Natural killer cell treated with Interleukin-12 subunit alpha and Interleukin-12 subunit beta and Interleukin-15 and Interleukin-18, amount 100 ng/mL, for 72 hours (primary cell): ENCODE measurements around the gene FCRL5. TPM values are rescaled to one million over a fixed set of nuclear protein-coding genes. Genes with fewer than 3 reads are reported as not detected.
"Not testable (repeated sequence)": the region's sequence is repeated elsewhere in the genome, so short reads cannot be mapped to it uniquely, and the experiment has no call there.

Source experiments
- ATAC-seq, 2 donors: fragments of 150-1000 bp; cut with Tn5 transposase in 1 of 2; sonication (Bioruptor Pico), chemical (Tn5 transposase) in 1 of 2; 2 replicates each; pipeline ENCODE4 v1.10.0; 2021
- DNase-seq: peaks from one replicate; pipeline ENCODE4 v3.0.0; 2022; ENCODE audit warnings: low spot score
- H3K27ac Mint-ChIP-seq, 2 donors: 1 replicate in 1 of 2; 2 replicates in 1 of 2; pipeline ENCODE4 v1.8.0; 2022; ENCODE audit warnings: mixed read lengths in 2 of 2, mild to moderate bottlenecking in 1 of 2, moderate library complexity in 1 of 2
- H3K27me3 Mint-ChIP-seq, 2 donors: 1 replicate in 1 of 2; 2 replicates in 1 of 2; pipeline ENCODE4 v1.8.0; 2022; ENCODE audit warnings: mixed read lengths in 2 of 2
- H3K36me3 Mint-ChIP-seq: one replicate; pipeline ENCODE4 v1.8.0; 2022; ENCODE audit warnings: mixed read lengths
- H3K4me1 Mint-ChIP-seq, 2 donors: 1 replicate in 1 of 2; 2 replicates in 1 of 2; pipeline ENCODE4 v1.8.0; 2022; ENCODE audit warnings: low read depth in 2 of 2, mixed read lengths in 2 of 2, mild to moderate bottlenecking in 1 of 2
- H3K4me3 Mint-ChIP-seq: one replicate; pipeline ENCODE4 v1.8.0; 2022; ENCODE audit warnings: mixed read lengths
- H3K9me3 Mint-ChIP-seq: 2 replicates; pipeline ENCODE4 v1.8.0; 2022; ENCODE audit warnings: mixed read lengths
- total RNA-seq, 2 donors: library from RNA; stranded (reverse); gene quantifications; one replicate each; pipeline ENCODE4 v1.2.3, GENCODE V29; 2022

The FCRL5 gene
- total RNA-seq, 2 donors from 2014 or later: 0.39 TPM; not detected in 1

GRCh38 chr1:157490467-157491165 is 61.7 kb downstream of the FCRL5 start:
- peak; percentile 39 to 49 for ATAC-seq
- H3K4me1 Mint-ChIP-seq: peaks cover 18 to 27% of the 10 kb centered on the region in 2 donors

DNA sequence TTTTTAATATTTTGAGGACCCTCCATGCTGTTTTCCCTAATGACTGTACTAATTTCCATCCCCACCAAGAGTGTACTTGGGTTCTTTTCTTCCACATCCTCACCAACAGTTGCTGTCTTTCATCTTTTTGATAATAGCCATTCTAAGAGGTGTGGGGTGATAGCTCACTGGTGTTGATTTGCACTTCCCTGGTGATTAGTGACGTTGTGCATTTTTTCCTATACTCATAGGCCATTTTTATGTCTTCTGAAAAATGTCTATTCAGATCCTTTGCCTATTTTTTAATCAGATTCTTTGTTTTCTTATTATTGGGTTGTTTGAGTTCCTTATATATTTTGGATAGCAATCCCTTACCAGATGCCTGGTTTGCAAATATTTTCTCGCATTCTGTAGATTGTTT is 64.2 kb downstream of the FCRL5 start:
- DNase-seq: no peak
- Mint-ChIP-seq H3K4me3 (no peak overlapping the region), H3K27me3 (peaks cover 10 to 18% of the 10 kb centered on the region in 2 donors), H3K27ac (no peak overlapping the region), H3K36me3 (no peaks in the 10 kb centered on the region), H3K9me3 (no peaks in the 10 kb centered on the region), H3K4me1 (peaks cover 18 to 27% of the 10 kb centered on the region in 2 donors)
- no peak for ATAC-seq

More at GRCh38 chr1:157490467-157491165, 61.7 kb downstream of the FCRL5 start:
- DNase-seq: peak; percentile 71
- Mint-ChIP-seq H3K27ac (no peak overlapping the region), H3K27me3 (peaks cover 19 to 30% of the 10 kb centered on the region in 2 donors), H3K36me3 (no peaks in the 10 kb centered on the region), H3K9me3 (no peaks in the 10 kb centered on the region), H3K4me3 (no peak overlapping the region)

- peaks cover 12 to 19% of the 10 kb centered on the region in 2 donors for H3K27me3 Mint-ChIP-seq
- no peaks in the 10 kb centered on the region for H3K9me3 Mint-ChIP-seq
- DNase-seq: no peak
Measured at GRCh38 chr1:157487504-157487903, 64.8 kb downstream of the FCRL5 start.

DNA sequence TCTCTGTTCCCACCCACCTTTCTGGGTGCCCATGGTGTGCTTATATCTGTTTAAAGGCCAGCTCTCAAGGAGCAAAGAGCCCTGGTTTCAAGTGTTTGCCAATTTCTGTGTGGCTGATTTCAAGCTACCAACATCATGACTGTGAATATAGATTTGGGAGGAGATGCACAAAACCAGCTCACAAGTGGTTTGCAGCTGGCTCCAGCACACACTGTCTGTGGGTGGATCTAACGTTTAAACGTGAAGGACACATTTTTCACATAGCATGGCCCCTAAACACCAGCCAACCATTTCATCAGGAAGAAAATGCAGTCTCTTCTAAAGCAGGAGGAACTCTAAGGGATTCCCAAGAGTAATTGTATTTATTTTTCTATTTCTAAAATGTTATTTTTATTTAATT is 65.2 kb downstream of the FCRL5 start:
- Mint-ChIP-seq H3K36me3 (no peaks in the 10 kb centered on the region), H3K27me3 (peaks cover 11 to 15% of the 10 kb centered on the region in 2 donors), H3K27ac (no peak overlapping the region), H3K4me1 (peaks cover 18 to 27% of the 10 kb centered on the region in 2 donors), H3K9me3 (no peaks in the 10 kb centered on the region), H3K4me3 (no peak overlapping the region)
- no peak for ATAC-seq
- no peak for DNase-seq

More at GRCh38 chr1:157487504-157487903, 64.8 kb downstream of the FCRL5 start:
- Mint-ChIP-seq H3K4me3 (no peak overlapping the region), H3K4me1 (peaks cover 18 to 27% of the 10 kb centered on the region in 2 donors), H3K27ac (no peak overlapping the region), H3K36me3 (no peaks in the 10 kb centered on the region)
- no peak for ATAC-seq

DNA sequence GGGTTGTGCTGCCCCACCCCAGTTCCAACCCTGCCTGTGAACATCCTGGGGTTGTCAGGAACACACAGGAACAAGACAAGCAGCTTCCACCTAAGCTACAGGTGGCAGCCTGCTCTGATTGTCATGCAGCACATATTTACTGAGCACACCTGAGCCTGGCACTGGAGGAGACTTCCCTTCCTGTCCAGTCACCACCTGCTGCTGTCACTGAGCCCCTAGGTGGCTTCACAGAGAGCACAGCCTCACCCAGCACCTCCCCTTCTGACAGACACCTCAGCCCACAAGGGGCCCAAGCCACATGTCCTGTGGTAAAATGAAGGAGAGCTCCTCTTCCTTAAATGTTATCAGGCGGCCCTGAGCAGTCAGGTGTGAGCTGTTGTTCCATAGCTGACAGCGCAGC is 65.9 kb downstream of the FCRL5 start:
- not testable (repeated sequence) for H3K27me3 Mint-ChIP-seq, H3K36me3 Mint-ChIP-seq, H3K9me3 Mint-ChIP-seq, H3K4me3 Mint-ChIP-seq, DNase-seq
- Mint-ChIP-seq H3K4me1 (peaks cover 18 to 27% of the 10 kb centered on the region in 2 donors), H3K27ac (peak overlapping the region in 1 of 2 donors; percentile 28)
- ATAC-seq: peak in 1 of 2 donors; percentile 22

GRCh38 chr1:157485793-157486192 is 66.5 kb downstream of the FCRL5 start:
- Mint-ChIP-seq H3K27me3 (peaks cover 6 to 8% of the 10 kb centered on the region in 2 donors), H3K27ac (peak overlapping the region in 1 of 2 donors; percentile 28)
- ATAC-seq: peak; percentile 11 to 37

GRCh38 chr1:157484573-157484972 is 67.7 kb downstream of the FCRL5 start:
- Mint-ChIP-seq H3K27me3 (peaks cover 4 to 8% of the 10 kb centered on the region in 2 donors), H3K9me3 (no peaks in the 10 kb centered on the region), H3K4me1 (peaks cover 18 to 24% of the 10 kb centered on the region in 2 donors), H3K27ac (no peak overlapping the region), H3K36me3 (no peaks in the 10 kb centered on the region), H3K4me3 (no peak overlapping the region)
- DNase-seq (no peak), ATAC-seq (no peak)

More at GRCh38 chr1:157485793-157486192, 66.5 kb downstream of the FCRL5 start:
- Mint-ChIP-seq H3K36me3 (no peaks in the 10 kb centered on the region), H3K4me3 (no peak overlapping the region), H3K9me3 (no peaks in the 10 kb centered on the region), H3K4me1 (peaks cover 18 to 27% of the 10 kb centered on the region in 2 donors)
- DNase-seq: no peak

- no peak for DNase-seq
- Mint-ChIP-seq H3K27me3 (peaks cover 4 to 8% of the 10 kb centered on the region in 2 donors), H3K9me3 (no peaks in the 10 kb centered on the region), H3K27ac (no peak overlapping the region), H3K4me3 (no peak overlapping the region), H3K4me1 (peaks cover 18 to 21% of the 10 kb centered on the region in 2 donors), H3K36me3 (no peaks in the 10 kb centered on the region)
- ATAC-seq: no peak
Measured at GRCh38 chr1:157483635-157484034, 68.7 kb downstream of the FCRL5 start.

DNA sequence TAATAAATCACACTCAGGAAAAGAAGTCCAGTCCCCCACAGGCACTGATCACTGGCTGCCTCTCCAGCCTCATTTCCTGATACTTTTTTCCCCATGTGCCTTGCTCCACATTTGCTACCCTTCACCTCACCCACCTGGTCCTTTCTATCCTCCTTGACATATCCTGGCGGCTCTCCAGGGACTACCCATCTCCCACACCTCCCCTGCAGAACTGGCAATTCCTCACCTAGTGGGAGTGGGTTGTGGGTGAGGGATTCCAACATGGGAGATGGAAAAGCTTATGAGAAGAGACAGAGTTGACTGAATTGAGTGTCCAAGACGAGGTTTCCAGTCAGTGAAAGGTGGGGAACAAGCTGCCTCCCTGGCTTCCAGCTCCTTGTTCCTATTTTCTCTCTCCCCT is 69.6 kb downstream of the FCRL5 start:
- Mint-ChIP-seq H3K9me3 (peaks cover 4% of the 10 kb centered on the region), H3K4me1 (peaks cover 15 to 16% of the 10 kb centered on the region in 2 donors), H3K4me3 (no peak overlapping the region), H3K27me3 (peaks cover 4 to 8% of the 10 kb centered on the region in 2 donors), H3K27ac (no peak overlapping the region), H3K36me3 (peaks cover 6% of the 10 kb centered on the region)
- no peak for DNase-seq
- ATAC-seq: no peak

GRCh38 chr1:157482174-157482573 is 70.1 kb downstream of the FCRL5 start:
- Mint-ChIP-seq H3K27me3 (peaks cover 4 to 8% of the 10 kb centered on the region in 2 donors), H3K9me3 (peaks cover 4% of the 10 kb centered on the region), H3K36me3 (peaks cover 6% of the 10 kb centered on the region), H3K4me3 (no peak overlapping the region), H3K4me1 (peaks cover 13 to 16% of the 10 kb centered on the region in 2 donors), H3K27ac (no peak overlapping the region)
- DNase-seq: no peak
- no peak for ATAC-seq

DNA sequence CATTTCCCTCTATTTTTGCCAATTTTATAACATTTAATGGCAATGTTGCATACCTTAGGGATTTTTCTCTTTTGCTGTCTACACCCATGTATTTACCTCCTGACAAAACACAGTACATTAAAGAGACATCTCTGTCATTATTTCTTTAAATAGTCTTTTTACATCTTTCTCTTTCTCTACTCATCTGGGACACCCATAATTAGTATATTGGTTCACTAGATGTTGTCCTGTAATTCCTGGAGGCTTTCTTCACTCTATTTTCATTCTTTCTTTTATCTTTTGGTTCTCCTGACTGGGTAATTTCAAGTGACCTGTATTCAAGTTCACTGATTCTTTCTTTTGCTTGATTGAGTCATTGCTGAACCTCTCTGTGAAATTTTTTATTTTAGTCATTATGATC is 74.3 kb downstream of the FCRL5 start:
- Mint-ChIP-seq H3K4me1 (peaks cover 4 to 5% of the 10 kb centered on the region in 2 donors), H3K36me3 (peaks cover 14% of the 10 kb centered on the region), H3K9me3 (peaks cover 4% of the 10 kb centered on the region), H3K4me3 (no peak overlapping the region), H3K27me3 (peaks cover 3 to 10% of the 10 kb centered on the region in 2 donors), H3K27ac (no peak overlapping the region)
- DNase-seq (no peak), ATAC-seq (no peak)

DNA sequence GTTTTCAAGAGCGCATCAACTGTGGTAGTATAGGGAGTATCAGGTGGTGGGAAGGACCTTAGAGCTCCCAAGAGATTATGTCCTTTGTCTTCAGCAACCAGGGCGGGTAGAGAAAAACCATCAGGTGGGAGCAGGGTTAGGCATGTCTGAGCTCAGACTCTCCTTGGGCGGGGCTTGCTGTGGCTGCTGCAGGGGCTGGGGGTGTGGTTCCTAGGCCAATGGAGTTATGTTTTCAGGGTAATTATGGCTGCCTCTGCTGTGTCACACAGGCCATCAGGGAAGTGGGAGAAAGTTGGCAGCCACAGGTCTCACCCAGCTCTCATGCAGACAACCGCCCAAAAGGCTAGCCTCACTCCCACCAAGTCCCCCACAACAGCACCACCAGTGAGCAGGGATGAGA is 74.9 kb downstream of the FCRL5 start:
- H3K27me3 Mint-ChIP-seq: peaks cover 0 to 7% of the 10 kb centered on the region in 2 donors
- H3K4me1 Mint-ChIP-seq: peaks cover 4 to 5% of the 10 kb centered on the region in 2 donors
- DNase-seq (no peak), ATAC-seq (no peak)
- no peak overlapping the region for H3K4me3 Mint-ChIP-seq
- H3K27ac Mint-ChIP-seq: no peak overlapping the region
- H3K9me3 Mint-ChIP-seq: peaks cover 4% of the 10 kb centered on the region
- peaks cover 14% of the 10 kb centered on the region for H3K36me3 Mint-ChIP-seq

DNA sequence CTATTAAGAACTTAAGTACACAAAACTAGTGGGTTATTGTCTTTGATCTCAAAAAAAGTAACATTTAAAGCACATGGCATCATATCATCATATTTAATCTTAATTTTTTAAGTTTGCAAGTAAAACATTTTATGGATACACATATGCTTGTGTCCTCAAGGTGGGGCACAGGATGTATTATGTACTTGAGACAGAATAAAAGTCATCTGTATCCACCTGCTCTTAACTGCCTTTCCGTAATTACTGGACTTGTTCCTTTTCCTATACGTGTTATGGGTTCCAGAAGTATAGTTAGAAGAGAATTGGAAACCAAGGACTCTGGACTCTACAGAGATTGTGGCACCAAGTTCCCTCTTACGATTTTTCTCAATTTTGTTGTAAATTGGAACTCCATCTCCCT is 79.4 kb downstream of the FCRL5 start:
- ATAC-seq (no peak), DNase-seq (no peak)
- peaks cover 2 to 7% of the 10 kb centered on the region in 2 donors for H3K27me3 Mint-ChIP-seq
- no peak overlapping the region for H3K27ac Mint-ChIP-seq
- peaks cover under 1% of the 10 kb centered on the region for H3K9me3 Mint-ChIP-seq
- H3K4me3 Mint-ChIP-seq: no peak overlapping the region
- H3K4me1 Mint-ChIP-seq: peaks cover 4 to 5% of the 10 kb centered on the region in 2 donors
- H3K36me3 Mint-ChIP-seq: peaks cover 9% of the 10 kb centered on the region

- peaks cover 2 to 7% of the 10 kb centered on the region in 2 donors for H3K27me3 Mint-ChIP-seq
- peaks cover 2 to 3% of the 10 kb centered on the region in 2 donors for H3K4me1 Mint-ChIP-seq
- H3K27ac Mint-ChIP-seq: no peak overlapping the region
- peaks cover 8% of the 10 kb centered on the region for H3K36me3 Mint-ChIP-seq
- no peak overlapping the region for H3K4me3 Mint-ChIP-seq
- no peaks in the 10 kb centered on the region for H3K9me3 Mint-ChIP-seq
- ATAC-seq (no peak), DNase-seq (no peak)
Measured at GRCh38 chr1:157472056-157472701, 80.1 kb downstream of the FCRL5 start.
